C4-2B (cell line): ENCODE data around the gene BAHCC1.

ENCODE experiments used
- ZFX ChIP-seq: fragments of 450-650 bp; IDR thresholded peaks from 2 replicates; pipeline ENCODE4 v1.6.1; 2017
- TF ChIP-seq, protein P1 (sequence below): fragments of 450-650 bp; conservative IDR thresholded peaks from 2 replicates; pipeline ENCODE4 v1.5.1; 2017; ENCODE audit warnings: mild to moderate bottlenecking

DNA sequence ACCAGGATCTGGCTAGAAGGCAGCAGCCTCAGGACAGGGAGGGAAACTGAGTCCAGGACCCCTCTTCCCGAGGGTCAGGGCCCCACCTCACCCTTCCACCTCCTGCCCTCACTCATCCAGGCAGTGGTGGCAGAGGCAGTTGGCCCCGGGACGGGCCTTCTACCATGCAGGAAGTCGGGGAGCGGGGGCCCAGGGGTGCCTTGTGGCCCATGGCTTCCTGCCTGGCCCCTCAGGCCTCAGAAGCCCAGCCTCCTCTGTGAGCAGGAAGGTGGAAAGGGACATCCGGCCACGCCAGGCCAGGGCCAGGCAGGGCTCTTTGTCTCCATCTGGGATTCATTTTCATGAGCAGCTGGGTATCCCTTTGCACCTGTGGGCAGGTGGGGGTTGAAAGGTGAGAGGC is 58.5 kb downstream of the BAHCC1 start:
- TF ChIP-seq, protein P1, sequence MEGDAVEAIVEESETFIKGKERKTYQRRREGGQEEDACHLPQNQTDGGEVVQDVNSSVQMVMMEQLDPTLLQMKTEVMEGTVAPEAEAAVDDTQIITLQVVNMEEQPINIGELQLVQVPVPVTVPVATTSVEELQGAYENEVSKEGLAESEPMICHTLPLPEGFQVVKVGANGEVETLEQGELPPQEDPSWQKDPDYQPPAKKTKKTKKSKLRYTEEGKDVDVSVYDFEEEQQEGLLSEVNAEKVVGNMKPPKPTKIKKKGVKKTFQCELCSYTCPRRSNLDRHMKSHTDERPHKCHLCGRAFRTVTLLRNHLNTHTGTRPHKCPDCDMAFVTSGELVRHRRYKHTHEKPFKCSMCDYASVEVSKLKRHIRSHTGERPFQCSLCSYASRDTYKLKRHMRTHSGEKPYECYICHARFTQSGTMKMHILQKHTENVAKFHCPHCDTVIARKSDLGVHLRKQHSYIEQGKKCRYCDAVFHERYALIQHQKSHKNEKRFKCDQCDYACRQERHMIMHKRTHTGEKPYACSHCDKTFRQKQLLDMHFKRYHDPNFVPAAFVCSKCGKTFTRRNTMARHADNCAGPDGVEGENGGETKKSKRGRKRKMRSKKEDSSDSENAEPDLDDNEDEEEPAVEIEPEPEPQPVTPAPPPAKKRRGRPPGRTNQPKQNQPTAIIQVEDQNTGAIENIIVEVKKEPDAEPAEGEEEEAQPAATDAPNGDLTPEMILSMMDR, result no peak
- TF ChIP-seq ZFX, result no peak
